DMS79 (cell line): ENCODE data around the gene PDXDC1.
"Not testable (repeated sequence)": the region's sequence is repeated elsewhere in the genome, so short reads cannot be mapped to it uniquely, and the experiment has no call there.

ENCODE experiments used
- DNase-seq: peaks from one replicate; lab custom pipeline; 2025; lab: John Stamatoyannopoulos, UW

PDXDC1 gene

GRCh38 chr16:15038689-15039088 is 63.9 kb downstream of the PDXDC1 start:
- DNase-seq = no peak

- DNase-seq = no peak
Observed at GRCh38 chr16:15041271-15042004, 66.6 kb downstream of the PDXDC1 start.

DNA sequence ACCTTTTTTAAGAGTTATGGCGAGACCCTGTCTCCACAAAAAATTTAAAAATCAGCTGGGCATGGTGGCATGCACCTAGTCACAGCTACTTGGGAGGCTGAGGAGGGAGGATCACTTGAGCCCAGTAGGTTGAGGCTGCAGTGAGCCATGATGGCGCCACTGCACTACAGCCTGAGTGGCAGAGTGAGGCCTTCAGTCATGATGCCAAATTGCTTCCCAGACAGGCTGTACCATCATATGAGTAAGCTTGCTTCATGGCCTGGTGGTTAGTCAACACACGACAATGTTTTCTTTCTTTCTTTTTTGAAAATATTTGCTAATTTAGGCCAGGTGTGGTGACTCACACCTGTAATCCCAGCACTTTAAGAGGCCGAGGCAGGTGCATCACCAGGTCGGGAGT is 68.5 kb downstream of the PDXDC1 start:
- DNase-seq = no peak

DNA sequence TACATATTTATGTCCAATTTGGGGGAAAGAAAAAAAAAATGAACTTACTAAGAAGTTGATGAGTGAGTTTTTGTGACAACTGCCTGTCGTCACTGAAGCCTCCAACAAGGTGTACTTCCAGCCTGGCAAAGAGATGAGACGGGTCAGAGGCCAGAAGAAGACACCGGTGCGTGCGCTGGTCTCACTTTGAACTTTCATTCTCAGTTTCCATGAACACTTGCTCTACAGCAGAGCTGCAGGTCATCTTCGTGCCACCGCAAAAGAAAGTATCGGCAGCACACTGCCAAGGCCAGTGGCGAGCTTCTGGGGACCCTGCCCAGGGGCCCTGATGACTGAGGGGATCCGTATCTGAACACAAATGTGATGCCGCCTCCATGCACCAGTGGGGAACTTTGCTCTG is 69.5 kb downstream of the PDXDC1 start:
- no peak for DNase-seq

DNA sequence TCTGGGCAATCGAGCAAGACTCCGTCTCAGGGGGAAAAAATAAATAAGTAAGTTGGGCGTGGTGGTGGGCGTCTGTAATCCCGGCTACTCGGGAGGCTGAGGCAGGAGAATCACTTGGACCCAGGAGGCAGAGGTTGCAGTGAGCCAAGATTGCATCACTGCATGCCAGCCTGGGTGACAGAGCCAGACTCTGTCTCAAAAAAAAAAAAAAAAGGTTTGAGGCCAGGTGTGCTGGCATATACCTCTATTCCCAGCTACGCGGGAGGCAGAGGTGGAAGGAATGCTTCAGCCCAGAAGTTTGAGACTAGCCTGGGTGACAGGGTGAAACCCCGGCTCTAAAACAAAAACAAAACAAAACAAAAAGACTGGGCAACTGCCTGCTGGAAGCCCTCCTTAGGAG is 70.4 kb downstream of the PDXDC1 start:
- DNase-seq = not testable (repeated sequence)

DNA sequence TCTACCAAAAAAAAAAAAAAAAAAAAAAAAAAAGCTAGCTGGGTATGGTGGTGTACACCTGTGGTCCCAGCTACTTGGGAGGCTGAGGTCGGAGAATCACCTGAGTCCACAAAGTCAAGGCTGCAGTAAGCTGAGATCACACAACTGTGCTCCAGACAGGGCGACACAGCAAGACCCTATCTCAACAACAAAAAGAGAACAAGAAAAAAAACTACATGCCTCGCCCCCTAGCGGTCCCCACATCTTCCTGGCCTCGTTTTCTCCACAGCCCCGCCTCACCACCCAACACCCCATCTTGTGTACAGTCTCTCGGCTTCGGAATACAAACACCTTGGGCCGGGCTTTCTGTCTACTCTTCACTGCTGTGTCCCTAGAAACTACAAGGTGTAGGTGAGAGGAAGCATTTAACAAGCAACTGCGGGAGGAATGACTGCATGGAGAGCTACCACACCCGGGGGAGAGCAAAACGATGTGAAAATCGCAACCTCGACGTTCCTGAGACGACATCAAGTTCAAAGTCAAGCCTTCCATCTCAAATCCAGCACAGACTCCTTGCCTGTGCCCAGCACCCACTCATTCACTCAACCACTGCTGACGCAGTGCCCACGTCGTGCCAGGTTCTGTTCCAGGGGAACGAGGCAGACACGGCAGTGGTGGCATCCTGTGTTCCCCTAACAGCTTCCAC is 72.0 kb downstream of the PDXDC1 start:
- DNase-seq = no peak

DNA sequence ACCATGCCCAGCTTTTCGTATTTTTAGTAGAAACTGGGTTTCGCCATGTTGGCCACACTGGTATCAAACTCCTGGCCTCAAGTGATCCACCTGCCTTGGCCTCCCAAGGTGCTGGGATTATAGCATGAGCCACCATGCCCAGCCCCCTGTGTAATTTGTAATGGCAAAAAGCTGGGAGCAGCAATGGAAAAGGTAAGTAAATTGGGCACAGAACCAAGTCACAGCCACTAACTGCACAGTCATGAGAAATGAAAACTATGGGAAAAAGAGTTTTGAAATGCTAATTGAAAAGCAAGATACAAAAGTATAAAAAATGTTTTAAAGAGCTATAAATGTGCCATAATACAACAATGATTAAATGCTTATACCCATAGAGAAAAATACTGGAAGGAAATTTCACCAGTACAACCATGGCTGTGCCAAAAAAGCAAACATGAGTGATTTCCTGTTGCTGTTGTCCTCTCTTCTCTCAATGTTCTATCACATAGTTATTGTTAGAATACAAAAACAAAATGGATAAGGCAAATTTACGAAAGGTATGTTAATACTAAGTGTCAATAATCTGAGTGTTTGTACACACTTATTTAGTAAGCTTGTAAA is 74.9 kb downstream of the PDXDC1 start:
- no peak for DNase-seq

- not testable (repeated sequence) for DNase-seq
Observed at GRCh38 chr16:15050440-15050839, 75.6 kb downstream of the PDXDC1 start.

- DNase-seq = no peak
Observed at GRCh38 chr16:15051387-15051951, 76.6 kb downstream of the PDXDC1 start.

GRCh38 chr16:15052747-15053476 is 78.1 kb downstream of the PDXDC1 start:
- DNase-seq = no peak

DNA sequence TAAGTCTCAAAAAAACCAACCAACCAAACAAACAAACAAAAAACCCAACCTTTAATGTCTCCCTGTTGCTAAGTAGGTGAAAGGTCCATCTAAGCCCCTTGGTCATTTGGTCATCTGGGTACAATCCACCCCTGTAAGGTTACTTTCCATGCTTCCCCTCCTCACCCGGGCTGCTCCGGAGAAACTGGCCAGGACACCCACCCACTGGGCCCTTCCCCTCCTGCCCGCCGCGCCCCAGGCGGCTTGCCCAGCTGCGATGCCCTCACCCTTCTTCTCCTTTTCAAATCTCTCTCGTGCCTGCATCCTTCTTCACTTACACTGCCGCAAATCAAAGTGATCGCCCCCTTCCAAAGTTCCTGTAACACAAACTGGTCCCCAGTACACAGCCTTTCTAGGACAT is 79.1 kb downstream of the PDXDC1 start:
- DNase-seq = no peak

DNA sequence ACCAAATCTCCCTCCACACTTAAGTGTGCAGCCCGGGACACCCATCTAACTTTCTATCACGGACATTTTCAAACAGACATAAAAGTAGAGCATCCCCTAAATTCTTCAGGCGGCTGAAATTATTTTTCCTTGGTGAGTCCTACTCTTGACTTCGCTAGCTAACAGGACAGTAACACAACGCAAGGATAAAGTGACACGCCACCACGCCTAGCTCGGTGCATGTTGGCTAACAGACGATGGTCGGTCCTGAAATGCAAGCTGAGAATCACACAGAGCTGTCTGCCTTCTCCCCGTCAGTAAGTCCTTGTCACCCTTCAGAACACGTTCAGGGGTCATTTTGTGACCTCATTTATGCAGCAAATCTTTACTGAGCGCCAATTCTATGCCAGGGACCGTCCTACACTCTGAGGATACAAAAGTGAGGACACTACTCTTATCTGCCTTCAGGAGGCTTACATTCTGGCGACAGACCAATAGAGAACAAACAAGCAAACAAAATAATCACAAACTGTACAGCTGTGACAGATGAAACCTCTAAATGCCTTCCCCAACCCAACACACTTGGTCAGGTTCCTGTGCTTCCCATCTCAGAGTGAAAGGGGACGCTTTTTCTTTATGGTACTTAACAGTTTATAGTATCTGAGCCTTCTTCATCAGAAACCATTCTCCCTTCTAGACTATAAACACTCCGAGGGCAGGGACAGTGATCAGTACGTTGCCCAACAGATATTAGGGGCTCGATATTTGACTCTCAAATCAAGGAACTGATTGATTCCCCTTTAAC is 79.7 kb downstream of the PDXDC1 start:
- DNase-seq = no peak

GRCh38 chr16:15055141-15056053 is 80.6 kb downstream of the PDXDC1 start:
- DNase-seq = no peak

GRCh38 chr16:15057681-15058417 is 83.0 kb downstream of the PDXDC1 start:
- DNase-seq = no peak

DNA sequence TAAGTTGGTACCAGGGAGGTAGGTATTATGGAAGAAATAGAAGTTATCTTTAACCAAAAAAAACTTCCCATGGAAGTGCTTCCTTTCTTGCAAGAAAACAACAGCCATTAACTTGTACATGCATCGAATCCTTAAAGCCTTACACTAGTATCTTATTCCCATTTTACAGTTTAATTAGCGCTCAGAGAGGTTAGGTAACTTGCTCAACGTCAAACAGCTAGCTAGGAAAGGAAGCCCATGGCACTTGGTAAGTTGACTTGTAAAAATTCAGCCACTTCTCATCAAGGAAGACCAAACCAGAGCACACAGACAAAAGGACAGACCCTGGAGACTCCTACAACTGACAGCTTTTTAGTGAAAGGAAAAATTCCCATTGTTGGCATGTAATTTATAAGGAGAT is 84.5 kb downstream of the PDXDC1 start:
- no peak for DNase-seq

- not testable (repeated sequence) for DNase-seq
Observed at GRCh38 chr16:15062085-15062810, 87.4 kb downstream of the PDXDC1 start.

GRCh38 chr16:15065961-15066360 is 91.1 kb downstream of the PDXDC1 start:
- not testable (repeated sequence) for DNase-seq

DNA sequence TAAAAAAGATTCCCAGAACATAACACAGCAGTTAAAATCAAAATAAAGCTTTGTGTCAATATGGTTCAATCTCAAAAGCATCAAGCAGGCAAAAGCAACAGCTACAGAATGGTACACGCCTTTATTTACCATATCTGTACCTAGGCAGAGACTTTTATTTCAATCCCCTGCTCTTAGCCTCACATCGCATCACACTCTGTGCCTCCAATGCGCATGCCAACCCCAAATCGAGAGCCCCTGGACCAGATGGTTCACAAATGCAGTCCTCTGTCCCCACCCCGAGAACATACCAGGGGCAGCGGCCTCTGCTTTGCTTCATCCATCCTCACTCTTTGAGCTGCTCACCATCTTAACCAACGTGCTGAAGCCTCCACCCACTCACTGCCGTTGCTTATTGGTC is 91.9 kb downstream of the PDXDC1 start:
- DNase-seq = not testable (repeated sequence)

- not testable (repeated sequence) for DNase-seq
Observed at GRCh38 chr16:15071013-15071412, 96.2 kb downstream of the PDXDC1 start.
